8988T (cell line): ENCODE measurements around the gene OR12D1.
"Not testable (repeated sequence)": the region's sequence is repeated elsewhere in the genome, so short reads cannot be mapped to it uniquely, and the experiment has no call there.

Experiments
- DNase-seq: peaks from one replicate; pipeline ENCODE4 v3.0.0; 2011

Gene OR12D1

GRCh38 chr6:29414588-29414987 is at the start of gene OR12D1:
OR12D1 (plus strand) TSS chr6:29414928.
- DNase-seq: no peak

GRCh38 chr6:29368765-29369164 is 46.0 kb upstream of the OR12D1 start, which contains the start of gene OR5V1:
OR5V1 (minus strand) TSS chr6:29368865; CDS start chr6:29356195, 12,670 bp downstream.
- no peak for DNase-seq

DNA sequence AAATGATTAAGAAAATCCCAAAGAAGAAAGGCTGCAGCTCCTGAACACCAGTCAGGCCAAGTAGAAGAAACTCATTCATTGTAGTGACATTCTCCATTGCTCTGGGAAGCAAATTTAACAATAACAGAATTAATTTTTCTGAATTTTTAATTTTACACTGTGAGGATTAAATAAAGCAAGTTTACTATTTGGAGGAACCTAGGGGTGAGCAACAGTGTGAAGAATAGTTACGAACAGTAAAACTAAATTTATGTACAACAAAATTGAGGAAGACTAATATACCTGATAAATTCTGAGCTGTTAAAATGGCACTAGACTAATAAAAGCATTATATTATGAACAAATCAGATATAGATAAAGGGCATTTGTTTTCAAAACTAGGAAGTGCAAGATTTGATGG is 39.5 kb upstream of the OR12D1 start, which contains the start of gene OR12D3:
Gene OR12D3, minus strand, starts transcription at position 101 of the 400 bp plus-strand sequence. Its CDS starts 4 bp downstream, at position 97.
- DNase-seq: no peak

DNA sequence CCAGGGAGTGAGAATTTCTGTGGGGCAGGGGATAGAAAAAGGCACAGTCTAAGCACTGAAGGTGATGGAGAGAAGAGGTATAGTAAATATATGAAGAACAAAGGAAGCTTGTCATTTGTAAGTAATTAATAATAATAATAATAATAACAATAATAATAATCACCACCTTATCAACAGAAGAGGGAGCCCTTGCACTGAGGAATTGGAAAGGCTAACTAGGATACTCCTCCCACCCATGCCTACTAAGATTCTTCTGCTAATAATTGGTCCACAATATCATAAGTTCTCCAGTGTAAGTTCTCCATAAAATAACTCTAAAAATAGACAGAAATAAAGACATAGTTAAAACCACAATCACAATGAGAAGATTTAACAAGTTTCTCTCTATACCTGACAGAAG is 38.7 kb upstream of the OR12D1 start:
- no peak for DNase-seq

- DNase-seq: no peak
Observed at GRCh38 chr6:29388533-29388932, 26.2 kb upstream of the OR12D1 start.

GRCh38 chr6:29395331-29395730 is 19.4 kb upstream of the OR12D1 start, which contains the start of gene OR12D2:
OR12D2 (plus strand) TSS chr6:29395631; CDS start chr6:29396700, 1,069 bp downstream.
- DNase-seq: no peak

GRCh38 chr6:29399525-29399924 is 15.2 kb upstream of the OR12D1 start:
- DNase-seq: no peak

- DNase-seq: no peak
Observed at GRCh38 chr6:29403801-29404200, 10.9 kb upstream of the OR12D1 start.

DNA sequence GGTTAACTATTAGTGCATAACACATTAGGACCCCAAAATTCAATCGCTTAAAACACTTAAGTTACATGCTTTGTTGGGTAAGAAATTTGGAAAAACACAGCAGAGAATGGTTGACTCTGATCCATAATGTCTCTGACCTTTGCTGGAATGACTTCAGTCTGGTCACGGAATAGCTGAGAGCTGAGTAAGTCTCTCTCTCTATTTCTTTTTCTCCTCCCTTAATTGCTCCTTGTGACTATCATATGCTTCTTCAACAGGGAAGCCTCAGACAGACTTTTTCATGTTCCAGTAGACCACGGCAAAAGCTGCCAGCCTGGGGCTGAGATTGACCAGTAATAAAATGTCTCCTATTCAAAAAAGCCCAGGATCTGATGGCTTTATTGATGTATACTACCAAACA is 4.8 kb downstream of the OR12D1 start:
- no peak for DNase-seq

DNA sequence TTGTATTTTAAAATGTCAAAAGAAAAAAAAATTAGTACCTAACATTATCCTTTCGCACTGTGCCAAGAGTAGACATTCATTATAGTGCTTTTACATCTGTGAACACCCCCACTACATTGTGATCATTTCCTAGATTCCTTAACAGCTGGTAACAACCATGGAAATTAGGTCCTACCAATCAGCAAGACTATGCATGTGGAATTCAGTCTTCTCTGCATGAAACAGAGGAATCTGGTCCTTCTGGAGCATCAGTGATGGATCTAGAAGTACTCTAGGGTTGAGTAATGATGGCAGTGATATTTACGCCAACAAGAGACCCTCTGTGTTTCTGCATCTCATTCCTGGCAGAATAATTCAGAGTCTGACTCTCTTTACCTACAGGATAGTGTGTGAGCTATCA is 9.4 kb downstream of the OR12D1 start:
- DNase-seq: no peak

- no peak for DNase-seq
Observed at GRCh38 chr6:29424575-29424974, 9.8 kb downstream of the OR12D1 start.

DNA sequence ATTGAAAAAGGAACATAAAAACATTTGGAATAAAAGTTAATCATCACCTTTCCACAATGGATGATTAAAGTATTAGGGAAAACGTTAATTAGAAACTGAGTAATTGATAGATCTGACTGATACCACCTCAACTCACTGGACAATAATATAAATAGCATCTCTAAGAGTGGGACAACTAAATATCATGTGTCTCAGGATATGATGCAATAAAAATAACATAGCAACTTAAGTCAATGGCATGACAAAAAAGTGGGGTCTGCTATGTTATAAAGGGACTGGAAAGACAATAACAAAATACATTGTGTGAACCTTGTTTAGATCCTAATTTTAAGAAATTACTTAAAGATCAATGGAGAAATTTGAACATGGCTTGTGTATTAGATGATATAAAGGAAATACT is 10.3 kb downstream of the OR12D1 start:
- no peak for DNase-seq

- no peak for DNase-seq
Observed at GRCh38 chr6:29426654-29427053, 11.9 kb downstream of the OR12D1 start.

GRCh38 chr6:29436730-29437129 is 22.0 kb downstream of the OR12D1 start:
- not testable (repeated sequence) for DNase-seq

GRCh38 chr6:29439006-29439405 is 24.3 kb downstream of the OR12D1 start, which contains the start of gene OR10C1:
OR10C1 (plus strand) TSS chr6:29439306; CDS start chr6:29440016, 710 bp downstream.
- no peak for DNase-seq

DNA sequence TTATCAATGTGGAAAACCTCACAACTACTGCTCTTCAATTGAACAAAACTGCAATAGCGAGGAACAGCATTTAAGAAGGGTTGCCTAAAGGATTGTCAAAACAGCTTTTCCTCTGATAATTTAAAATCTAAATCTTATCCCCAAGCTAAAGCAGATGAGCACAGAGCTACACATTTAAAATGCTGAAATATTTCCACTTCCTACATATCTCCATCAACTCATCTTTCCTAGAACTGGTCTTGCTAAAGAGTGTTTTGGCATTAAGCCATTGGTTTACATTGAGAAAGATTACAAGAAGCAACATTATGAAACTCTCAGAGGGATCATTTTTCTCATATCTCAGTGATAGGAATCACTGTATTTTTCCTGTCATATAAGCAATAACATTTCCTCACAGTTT is 28.0 kb downstream of the OR12D1 start:
- DNase-seq: no peak

- not testable (repeated sequence) for DNase-seq
Observed at GRCh38 chr6:29444031-29444430, 29.3 kb downstream of the OR12D1 start.

DNA sequence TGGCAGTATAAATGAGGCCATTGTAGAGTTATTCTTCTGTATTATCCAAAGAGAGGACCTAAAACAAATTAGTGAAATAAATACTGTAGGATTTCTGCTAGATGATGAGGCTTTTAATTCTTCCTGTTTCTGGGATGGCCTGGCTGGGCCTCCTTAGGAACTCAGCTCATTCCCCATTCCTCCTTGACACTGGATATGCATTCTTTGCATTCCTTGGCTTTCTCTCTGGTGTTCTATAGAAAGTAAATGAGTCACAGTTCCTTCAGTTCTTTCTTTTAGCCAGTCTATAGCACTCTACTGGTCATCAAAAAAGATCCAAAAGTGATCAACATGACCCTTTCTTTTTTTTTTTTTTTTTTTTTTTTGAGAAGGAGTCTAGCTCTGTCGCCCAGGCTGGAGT is 32.9 kb downstream of the OR12D1 start:
- DNase-seq: peak; percentile 37

DNA sequence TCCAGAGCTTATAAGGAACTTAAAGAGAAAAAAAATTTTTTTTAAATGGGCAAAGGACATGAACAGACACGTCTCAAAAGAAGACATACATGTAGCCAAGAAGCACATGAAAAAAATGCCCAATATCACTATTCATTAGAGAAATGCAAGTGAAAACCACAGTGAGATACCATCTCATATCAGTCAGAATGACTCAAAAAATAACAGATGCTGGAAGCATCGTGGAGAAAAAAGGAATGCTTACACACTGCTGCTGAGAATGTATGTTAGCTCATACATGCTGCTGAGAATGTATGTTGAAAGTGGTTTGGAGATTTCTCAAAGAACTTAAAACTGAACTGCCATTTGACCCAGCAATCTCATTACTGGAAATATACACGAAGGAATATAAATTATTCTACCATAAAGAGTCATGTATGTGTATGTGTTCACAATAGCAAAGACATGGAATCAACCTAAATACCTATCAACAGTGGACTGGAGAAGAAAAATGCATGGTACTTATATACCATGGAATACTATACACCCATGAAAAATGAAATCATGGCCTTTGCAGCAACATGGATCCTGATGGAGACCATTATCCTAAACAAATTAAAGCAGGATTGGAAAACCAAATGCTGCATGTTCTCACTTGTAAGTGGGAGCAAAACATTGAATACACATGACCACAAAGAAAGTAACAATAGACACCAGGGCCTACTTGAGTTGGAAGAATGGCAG is 36.9 kb downstream of the OR12D1 start:
- DNase-seq: no peak

- DNase-seq: no peak
Observed at GRCh38 chr6:29456971-29457370, 42.2 kb downstream of the OR12D1 start, which contains the start of the genes OR11A1 and OR2H1. OR11A1 (minus strand) TSS chr6:29457071; CDS start chr6:29427641, 29,430 bp downstream. OR2H1 (plus strand) TSS chr6:29457155; CDS start chr6:29461770, 4,615 bp downstream.

- no peak for DNase-seq
Observed at GRCh38 chr6:29461021-29461814, 46.5 kb downstream of the OR12D1 start.

DNA sequence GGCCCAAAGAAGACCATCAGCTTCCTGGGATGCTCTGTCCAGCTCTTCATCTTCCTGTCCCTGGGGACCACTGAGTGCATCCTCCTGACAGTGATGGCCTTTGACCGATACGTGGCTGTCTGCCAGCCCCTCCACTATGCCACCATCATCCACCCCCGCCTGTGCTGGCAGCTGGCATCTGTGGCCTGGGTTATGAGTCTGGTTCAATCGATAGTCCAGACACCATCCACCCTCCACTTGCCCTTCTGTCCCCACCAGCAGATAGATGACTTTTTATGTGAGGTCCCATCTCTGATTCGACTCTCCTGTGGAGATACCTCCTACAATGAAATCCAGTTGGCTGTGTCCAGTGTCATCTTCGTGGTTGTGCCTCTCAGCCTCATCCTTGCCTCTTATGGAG is 47.3 kb downstream of the OR12D1 start:
- DNase-seq: no peak

- DNase-seq: no peak
Observed at GRCh38 chr6:29465279-29465678, 50.6 kb downstream of the OR12D1 start.

GRCh38 chr6:29465801-29466200 is 51.1 kb downstream of the OR12D1 start:
- no peak for DNase-seq
